Dedifferentiated amniotic fluid mesenchymal stem cell (primary cell): ENCODE measurements around the gene VAMP4.

Experiments
- DNase-seq: peaks from one replicate; pipeline ENCODE4 v3.0.0-alpha.2; 2016; ENCODE audit errors: extremely low spot score

VAMP4 gene, protein sequence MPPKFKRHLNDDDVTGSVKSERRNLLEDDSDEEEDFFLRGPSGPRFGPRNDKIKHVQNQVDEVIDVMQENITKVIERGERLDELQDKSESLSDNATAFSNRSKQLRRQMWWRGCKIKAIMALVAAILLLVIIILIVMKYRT

DNA sequence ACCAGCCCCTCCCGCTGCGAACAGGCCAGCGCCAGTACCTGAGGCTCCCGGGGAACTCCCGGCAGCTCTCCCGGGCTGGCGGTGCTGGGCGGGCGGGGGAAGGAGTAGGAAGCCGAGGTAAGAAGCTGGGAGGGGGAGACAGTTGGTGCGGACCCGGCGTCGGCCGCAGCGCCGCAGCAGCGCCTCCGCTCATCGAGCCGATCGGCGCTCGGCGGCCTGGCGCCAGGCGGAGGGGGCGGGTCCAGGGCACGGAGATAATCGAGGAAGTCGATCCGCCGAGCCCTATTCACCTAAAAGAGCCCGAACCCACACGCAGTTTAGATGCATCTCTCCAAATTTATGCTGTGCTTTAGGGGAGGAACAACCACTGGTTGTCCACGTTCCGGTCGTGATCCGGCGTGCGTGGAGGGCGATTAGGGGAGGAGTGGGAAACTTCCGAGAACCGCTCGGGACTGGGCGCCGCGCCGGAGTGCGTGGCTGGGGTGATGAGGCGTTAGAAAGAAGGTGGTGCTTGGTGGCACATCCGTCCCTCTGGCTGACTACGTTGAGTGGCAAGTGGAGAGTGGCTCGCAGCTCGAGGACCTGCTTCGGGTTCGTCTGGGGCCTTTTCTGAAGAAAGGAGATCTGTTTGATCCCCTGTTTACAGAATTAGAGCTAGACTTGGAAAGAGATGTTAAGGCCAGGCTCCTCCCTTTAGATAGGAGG is at the start of gene VAMP4:
TSS of gene VAMP4 (minus strand) at position 194 of the 705 bp plus-strand sequence. CDS start 3,651 bp downstream, outside the sequence.
- DNase-seq, result peak; percentile 81

DNA sequence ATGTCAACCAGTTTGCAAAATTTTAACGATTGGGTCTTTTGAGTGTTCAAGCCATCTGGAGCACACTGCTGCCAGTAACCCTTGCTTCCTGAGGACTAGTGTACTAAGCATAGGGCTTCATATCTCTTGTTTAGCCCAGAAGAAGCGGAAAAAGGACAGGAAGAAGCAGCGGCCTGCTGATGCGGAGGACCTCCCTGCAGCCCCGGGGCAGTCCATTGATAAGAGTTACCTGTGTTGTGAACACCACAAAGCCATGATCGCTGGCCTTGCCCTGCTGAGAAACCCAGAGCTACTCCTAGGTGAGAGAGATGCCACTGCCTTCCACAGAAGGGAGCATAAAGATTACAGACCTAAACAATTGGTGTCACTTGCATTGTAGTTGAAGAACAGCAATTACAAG is 48.5 kb upstream of the VAMP4 start:
- DNase-seq, result no peak

DNA sequence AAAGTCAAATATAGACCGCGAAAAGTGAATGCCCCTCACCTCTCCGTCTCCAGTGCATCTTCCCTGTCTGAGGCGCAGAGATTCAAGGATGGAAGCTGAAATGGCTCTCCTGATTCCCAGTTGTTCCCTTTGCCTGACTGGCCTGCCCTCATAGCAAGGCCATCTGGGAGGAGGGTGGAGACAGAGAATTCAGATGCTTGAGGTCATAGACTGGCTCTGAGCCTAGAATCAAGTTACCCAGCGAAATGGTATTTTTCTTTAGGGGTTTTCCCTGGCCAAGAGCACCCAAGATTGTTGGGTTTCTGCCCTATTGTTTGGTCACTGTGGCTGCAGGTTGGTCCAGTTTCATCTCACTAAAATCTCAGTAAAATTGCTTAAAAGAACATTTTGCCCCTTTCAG is 46.8 kb upstream of the VAMP4 start:
- DNase-seq, result peak; percentile 87

DNA sequence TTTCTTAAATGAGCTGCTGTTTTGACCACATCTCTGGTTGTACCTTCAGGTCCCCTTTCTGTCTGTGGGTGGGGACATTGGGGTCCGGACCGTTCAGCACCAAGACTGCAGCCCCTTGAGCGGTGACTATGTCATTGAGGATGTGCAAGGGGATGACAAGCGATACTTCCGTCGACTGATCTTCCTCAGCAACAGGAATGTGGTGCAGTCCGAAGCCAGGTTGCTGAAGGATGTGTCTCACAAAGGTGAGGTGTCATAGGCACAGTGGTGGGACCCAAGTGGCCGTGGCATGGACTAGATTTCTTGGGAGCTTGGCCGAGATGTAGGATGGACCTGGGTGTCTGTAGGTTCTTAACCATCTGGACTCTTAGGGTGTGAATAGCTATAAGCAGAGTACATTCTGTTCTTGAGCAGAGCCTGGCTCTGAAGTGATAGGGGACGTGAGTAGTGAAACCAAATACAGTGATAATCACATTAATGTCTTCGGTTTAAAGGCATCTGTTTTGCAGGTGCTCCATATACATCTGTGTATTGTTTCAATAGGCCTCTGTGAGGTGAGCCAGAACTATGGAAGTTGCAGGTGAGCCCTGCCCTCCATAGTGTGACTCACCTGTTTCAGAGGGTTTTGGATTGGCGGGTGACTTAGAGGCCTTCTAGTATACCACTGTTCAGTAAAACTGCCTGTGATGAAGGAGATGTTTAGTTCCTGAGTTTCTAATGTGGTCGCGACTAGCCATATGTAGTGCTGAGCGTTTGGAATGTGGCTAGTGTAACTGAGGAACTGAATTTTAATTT is 46.0 kb upstream of the VAMP4 start:
- DNase-seq, result no peak

DNA sequence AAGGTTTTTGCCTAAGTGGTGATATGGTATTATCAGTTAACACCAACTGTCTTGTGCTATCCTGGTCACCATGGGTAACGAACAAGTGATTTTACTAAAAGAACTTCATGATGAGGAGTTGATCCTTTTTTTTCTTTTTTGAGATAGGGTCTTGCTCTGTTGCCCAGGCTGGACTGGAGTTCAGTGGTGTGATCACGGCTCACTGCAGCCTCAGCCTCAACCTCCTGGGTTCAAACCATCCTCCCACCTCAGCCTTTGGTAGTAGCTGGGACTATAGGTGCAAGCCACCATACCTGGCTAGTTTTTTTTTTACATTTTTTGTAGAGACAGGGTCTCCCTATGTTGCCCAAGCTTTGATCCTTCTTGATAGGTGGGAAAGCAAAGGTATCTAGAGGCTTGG is 44.7 kb upstream of the VAMP4 start:
- no peak for DNase-seq

DNA sequence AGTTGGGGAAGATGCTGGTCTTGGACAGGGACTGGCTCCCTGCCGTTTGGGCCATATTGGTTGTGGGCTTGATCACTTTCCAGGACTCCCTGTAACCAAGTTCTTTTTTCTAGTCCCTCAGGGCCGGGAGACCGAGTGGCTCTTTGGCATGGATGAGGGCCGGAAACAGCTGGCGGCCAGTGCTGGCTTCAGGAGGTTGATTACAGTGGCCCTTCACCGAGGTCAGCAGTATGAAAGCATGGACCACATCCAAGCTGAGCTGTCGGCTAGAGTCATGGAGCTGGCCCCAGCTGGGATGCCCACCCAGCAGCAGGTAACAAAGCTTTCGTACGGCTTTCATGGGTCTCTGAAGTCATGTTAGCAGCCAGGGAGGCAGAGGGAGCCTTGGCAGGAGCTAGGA is 43.9 kb upstream of the VAMP4 start:
- no peak for DNase-seq

DNA sequence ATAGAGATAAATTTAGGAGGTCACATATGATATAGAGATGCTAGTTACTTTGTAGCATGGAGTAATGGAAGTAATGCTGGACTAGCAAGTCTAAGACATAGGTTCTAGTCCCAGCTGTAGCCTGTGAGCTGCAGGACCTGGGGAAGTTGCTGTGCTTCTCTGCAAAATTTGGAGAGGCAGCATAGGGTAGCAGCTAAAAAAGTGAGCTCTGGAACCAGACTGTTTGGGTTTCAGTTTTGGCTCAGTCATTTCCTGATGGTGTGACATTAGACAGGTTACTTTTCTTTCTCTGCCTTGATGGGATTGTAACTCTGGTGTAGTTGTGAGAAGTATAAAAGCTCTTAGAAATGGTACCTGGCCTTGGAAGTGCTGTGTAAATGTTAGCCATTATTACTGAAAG is 42.9 kb upstream of the VAMP4 start:
- DNase-seq, result no peak

DNA sequence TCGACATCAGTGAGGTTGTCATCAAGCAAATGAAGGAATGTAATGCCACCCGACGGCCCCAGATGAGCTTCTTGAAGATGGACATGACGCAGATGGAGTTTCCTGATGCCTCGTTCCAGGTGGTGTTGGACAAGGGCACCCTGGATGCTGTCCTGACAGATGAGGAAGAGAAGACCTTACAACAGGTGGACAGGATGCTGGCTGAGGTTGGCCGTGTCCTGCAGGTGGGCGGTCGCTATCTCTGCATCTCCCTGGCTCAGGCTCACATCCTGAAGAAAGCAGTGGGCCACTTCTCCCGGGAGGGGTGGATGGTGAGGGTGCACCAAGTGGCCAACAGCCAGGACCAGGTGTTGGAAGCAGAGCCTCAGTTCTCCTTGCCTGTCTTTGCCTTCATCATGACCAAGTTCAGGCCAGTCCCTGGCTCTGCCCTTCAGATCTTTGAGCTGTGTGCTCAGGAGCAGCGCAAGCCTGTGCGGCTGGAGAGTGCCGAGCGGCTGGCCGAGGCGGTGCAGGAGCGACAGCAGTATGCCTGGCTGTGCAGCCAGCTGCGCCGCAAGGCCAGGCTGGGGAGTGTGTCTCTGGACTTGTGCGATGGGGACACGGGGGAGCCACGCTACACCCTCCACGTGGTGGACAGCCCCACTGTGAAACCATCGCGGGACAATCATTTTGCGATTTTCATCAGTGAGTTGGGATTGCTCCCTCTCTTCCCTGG is 42.1 kb upstream of the VAMP4 start:
- no peak for DNase-seq

DNA sequence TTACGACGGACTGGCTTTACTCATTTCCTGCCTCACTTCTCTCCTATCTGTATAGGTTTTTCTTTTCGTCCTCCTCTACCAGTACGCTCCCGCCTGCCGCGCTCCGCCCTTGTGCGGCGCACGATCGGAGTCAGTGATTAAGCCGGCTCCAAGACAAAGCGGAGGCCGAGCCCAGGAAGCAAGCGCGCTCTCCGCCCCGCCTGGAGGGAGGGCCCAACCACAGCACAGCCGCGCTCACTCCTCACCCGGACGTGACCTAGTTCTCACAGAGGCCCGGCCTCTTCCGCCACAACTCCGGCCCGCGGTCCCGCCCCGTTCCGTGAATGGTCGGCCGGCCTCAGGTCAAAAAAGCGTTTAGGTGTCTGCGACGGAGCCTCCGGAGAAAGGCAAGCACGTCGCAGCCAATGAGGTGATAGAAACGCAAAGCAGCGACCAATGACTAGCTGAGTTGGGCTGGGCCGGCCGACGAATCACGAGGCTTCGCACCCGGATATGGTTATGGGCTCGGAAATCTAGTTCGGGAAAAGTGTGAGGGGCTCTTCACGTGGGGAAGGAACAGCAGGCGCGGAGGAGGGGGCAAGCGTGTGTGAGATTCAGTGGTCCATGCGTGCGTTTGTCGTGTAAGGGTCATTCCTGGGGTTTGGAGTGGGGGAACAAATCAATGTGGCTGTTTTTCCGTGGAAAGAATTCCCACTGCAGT is 39.5 kb upstream of the VAMP4 start, which contains the start of gene METTL13:
TSS of gene METTL13 (plus strand) at position 485 of the 700 bp plus-strand sequence. CDS start 308 bp downstream, outside the sequence.
- peak; percentile 99 for DNase-seq

DNA sequence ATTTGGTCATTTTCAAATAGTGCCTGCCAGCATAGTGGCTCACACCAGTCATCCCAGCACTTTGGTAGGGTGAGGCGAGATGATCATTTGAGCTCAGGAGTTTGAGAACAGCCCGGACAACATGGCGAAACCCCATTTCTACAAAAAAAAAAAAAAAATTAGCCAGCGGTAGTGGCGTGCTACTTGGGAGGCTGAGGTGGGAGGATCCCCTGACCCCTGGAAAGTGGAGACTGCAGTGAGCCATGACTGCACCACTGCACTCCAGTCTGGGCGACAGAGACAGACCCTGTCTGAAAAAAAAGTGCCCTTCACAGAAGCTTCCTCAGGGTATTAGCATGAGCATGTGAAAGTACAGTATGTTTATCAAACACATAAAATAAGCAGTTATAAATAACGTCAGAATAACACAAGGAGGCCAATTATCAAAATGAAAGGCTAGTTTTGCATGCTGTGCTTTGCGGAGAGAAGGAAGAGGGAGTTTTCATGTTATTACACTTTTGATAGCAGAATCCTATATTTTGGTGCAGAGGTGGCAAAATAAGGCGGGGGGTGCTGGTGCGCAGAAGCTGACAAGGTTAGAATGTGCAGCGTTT is 38.8 kb upstream of the VAMP4 start:
- DNase-seq, result no peak

DNA sequence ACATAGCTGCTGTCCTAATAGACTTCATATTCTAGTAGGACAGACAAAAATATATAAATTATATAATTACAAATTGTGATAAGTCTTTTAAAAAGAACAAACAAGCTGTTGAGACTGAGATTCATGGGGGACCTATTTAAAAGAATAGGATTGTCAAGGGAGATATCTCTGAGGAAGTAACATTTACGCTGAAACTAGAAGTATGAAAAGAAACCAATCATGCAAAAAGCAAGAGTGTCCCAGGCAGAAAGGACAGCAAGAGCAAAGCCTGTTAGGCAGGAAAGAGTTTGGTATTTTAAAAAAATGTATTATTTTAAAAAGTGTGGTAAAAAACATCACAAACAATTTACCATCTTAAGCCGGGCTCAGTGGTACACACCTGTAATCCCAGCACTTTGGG is 30.4 kb upstream of the VAMP4 start:
- no peak for DNase-seq

DNA sequence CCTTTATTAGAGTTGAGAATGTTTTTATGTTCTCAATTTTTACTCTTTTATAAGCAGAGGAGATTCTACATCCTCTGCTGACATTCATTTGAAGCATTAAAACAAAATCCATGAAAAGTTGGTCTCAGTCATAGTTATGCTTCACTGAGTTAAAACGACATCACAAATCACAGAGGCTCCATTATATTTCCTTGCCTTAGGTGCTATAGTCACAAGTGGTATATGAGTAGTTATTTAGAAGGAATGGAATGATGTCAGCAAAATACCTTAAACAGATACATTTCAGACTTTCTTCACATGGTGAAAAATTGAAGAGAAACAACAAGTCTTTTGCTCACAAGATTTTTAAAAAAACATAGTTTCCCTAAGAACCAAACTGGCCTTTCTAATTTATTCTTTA is 27.9 kb upstream of the VAMP4 start:
- DNase-seq, result no peak

DNA sequence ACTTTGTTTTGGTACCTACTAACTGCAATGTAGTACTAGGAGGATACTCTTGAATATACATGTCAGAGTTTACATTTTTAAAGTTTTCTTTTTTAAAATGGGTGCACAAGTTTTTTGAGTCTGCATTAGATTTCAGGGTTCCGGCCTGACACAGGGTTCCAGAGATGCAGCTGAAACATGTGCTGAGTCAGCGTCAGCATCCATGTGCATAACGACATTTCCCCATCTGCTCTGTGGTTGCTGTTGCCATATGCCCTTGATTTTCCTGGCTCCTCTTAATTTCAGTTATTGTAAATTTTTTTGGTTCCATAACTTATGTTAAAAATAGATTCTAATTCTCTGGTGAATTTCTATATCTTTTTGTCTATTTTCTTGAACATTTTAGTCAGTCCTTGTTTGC is 27.3 kb upstream of the VAMP4 start:
- no peak for DNase-seq

DNA sequence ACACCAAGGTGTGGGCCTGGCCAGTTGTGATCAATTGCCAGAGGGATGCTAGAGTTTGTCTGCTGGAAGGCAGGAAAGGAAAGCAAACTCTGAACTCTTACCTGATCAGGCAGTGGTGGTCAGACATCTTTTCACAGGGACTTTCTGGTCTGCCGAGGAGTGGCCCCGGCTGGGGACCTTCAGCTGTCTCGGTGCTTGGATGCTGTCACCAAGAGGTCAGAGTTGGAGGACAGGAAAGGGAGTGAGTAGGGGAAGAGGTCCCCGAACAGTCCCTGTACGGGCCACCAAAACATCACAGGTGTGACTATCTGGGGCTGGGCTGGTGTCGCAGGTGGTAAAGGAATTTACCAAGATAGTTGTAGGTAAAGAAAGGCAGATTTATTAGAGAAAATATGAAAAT is 21.9 kb upstream of the VAMP4 start:
- no peak for DNase-seq

DNA sequence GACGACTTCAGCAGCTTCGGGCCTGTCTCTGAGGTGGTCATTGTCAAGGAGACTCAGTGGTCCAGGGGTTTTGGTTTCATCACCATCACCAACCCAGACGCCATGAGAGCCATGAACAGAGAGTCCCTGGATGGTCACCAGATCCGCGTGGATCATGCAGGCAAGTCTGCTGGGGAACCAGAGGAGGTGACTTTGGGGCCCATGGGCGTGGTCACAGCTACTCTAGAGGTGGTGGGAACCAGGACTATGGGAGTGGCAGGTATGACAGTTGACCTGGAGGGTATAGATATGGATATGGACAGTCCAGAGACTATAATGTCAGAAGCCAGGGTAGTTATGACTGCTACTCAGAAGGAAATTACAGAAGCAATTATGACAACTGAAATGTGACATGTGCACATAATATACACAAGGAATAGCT is 20.3 kb upstream of the VAMP4 start:
- DNase-seq, result no peak

DNA sequence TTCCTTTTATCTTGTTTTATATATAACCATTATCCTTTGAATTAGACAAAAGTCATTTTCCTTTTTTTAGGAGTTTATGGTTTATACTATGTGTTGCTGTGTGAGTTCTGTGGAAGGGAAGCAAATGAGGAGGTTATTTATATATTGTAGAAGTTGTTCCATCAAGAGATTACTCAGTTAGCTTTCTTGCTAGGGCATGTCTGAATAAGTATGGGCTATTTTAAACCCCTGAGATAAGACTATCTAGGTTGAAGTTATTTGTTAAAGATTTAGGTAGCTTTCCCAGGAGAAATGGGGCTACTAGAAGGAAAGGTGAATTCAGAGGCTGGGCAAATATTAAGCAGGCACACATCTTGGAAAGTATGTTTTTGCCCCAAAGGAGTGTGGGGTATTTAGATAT is 16.1 kb upstream of the VAMP4 start:
- DNase-seq, result no peak

DNA sequence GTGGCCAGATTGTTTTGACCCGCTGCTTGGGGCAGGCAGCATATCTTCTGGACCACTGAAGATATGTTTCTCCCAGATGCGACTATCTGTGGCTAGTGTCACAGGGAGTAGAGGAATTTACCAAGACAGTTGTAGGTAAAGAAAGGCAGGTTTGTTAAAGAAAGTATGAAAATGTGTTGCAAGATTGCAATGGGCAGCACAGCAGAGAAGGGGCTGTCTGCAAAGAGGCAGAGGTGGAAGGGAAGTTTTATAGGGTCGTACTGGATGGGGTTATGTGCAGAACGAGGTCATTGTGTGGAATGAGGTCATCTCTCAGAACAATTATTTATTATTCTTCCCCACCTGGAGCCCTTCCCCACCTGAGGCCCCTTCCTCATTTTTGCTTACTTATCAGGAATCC is 15.0 kb upstream of the VAMP4 start:
- DNase-seq, result no peak

DNA sequence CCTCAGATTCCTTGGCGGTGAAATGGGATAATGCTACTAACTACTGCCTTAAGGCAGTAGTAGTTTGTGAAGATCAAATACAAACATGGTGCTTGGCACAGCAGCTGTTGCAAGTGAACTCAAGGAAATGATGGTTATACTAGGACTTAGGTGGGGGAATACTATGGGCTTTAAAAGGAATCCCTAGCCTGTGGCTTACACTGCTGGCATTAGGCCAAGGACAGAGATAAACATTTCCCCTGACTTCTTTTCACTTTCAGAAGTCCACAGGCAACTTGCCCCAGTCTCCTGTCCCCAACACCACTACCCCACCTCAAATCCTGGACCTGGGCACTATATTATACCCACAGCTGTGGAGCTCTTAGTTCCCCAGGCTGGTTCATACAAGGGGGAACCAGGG is 13.1 kb upstream of the VAMP4 start:
- DNase-seq, result no peak

DNA sequence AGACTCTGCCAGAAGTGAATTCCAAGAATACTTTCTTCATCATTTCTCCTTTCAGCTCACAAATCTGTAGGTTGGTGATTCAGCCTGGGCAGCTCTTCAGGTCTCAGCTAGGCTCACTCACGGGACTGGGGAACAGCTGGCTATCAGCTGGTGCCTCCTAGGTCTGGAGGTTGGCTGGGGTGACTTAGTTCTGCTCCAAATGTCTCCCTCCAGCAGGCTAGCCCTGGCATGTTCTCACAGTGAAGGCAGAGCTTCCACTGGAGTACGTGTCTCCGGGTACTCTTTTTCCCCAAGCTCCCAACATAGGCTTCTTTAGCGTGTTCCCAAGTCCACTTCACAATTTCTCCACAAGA is 12.5 kb upstream of the VAMP4 start:
- no peak for DNase-seq

DNA sequence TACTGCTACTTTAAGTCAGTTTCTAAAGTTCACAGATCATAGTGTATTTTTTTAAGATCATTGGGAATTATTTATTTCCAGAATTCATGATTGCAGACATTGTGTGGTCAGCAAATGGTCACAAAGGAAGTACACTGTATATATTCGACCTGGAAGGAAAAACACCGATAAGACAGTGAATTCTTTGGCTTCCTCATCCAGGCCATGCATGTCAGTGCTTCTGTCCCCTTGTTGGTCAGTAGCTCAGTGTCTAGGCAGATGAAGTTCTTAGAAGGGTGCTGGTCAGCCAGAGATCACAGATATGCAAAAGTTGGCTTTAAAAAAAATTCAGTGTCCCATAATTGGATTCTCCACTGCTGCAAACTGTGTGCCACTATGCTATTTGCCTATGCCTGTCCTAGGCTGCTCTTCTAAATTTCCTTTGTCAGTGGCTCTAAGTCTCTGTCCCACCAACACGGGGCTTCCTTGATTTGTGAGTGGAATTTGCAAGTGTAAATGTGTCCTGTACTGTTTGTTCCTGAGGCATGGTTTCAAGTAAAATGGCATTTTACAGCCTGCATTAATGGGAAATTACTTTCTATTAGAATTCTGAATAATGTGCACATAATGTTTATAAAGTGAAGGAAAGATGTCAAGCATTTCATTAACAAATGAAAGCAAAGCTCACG is 12.0 kb upstream of the VAMP4 start:
- DNase-seq, result no peak

DNA sequence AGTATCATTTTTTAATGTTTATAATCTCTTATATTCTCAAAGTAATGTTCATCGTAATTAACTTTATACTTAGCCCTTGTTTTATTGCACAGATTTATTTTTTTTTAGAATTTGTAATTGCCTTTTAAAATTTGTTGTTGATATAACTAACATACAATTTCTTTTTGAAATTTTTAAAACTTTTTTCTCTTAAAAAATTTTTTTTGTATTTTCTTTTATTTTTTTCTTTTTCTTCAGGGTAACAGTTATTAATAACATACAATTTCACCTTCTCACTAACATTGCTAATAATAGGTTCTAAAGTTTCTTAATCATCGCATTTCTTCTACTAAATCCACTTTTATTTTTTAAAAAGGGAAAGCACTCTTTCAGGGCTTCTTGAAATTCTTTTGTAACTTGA is 11.3 kb upstream of the VAMP4 start:
- no peak for DNase-seq
